Measurements from ENCODE around the gene DYNAP.

DYNAP gene

GRCh38 chr18:54641734-54642133, 50.7 kb downstream of the DYNAP start:
- no peak for DNase-seq

- DNase-seq: no peak
These were observed 56.1 kb downstream of the DYNAP start for GRCh38 chr18:54647176-54647575.
